HepG2 (cell line): ENCODE results near the gene CR1L. TPM values are rescaled to one million over a fixed set of nuclear protein-coding genes. Genes with fewer than 3 reads are reported as not detected.

ENCODE experiments used
- ARID5B ChIP-seq: IDR thresholded peaks from 2 replicates; pipeline ENCODE4 v1.4.0; 2020; ENCODE audit warnings: mild to moderate bottlenecking, missing genetic modification reagents
- ATRX ChIP-seq: sonication (generic); formaldehyde crosslinking; IDR thresholded peaks from 2 replicates; pipeline ENCODE4 v1.4.0; 2020; ENCODE audit warnings: missing genetic modification reagents, borderline replicate concordance
- CEBPZ ChIP-seq: IDR thresholded peaks from 2 replicates; pipeline ENCODE4 v1.6.1; 2012; ENCODE audit warnings: low read length, improper control_type of control experiment
- CSRNP1 ChIP-seq: sonication (generic); formaldehyde crosslinking; IDR thresholded peaks from 2 replicates; pipeline ENCODE4 v1.8.1; 2023; ENCODE audit warnings: mild to moderate bottlenecking, missing genetic modification reagents
- DBP ChIP-seq: sonication (generic); formaldehyde crosslinking; IDR thresholded peaks from 2 replicates; pipeline ENCODE4 v1.4.0; 2020; ENCODE audit warnings: missing genetic modification reagents; ENCODE audit errors: not compliant biosample characterization
- KAT8 ChIP-seq: IDR thresholded peaks from 2 replicates; pipeline ENCODE4 v1.6.1; 2016; ENCODE audit warnings: missing genetic modification reagents, missing compliant biosample characterization
- NR2F1 ChIP-seq, 2 experiments: fragments of 450-650 bp in 1 of 2; formaldehyde crosslinking in 1 of 2; IDR thresholded peaks; 2 replicates each; pipeline versions ENCODE4 v1.5.0 to v1.6.1; 2016 to 2020; ENCODE audit warnings: mild to moderate bottlenecking in 1 of 2, missing compliant biosample characterization in 1 of 2, missing genetic modification reagents in 1 of 2, moderate library complexity in 1 of 2
- ONECUT2 ChIP-seq: sonication (generic); formaldehyde crosslinking; IDR thresholded peaks from 2 replicates; pipeline ENCODE4 v1.4.0; 2020; ENCODE audit warnings: missing genetic modification reagents
- PAWR ChIP-seq: sonication (generic); formaldehyde crosslinking; IDR thresholded peaks from 2 replicates; pipeline ENCODE4 v1.4.0; 2020; ENCODE audit warnings: missing genetic modification reagents, mild to moderate bottlenecking, borderline replicate concordance
- POGZ ChIP-seq: sonication (generic); formaldehyde crosslinking; IDR thresholded peaks from 2 replicates; pipeline ENCODE4 v1.4.0; 2020; ENCODE audit warnings: mild to moderate bottlenecking, missing genetic modification reagents
- ZFYVE20 ChIP-seq: sonication (generic); formaldehyde crosslinking; IDR thresholded peaks from 2 replicates; pipeline ENCODE4 v1.8.0; 2023; ENCODE audit warnings: low read depth, mild to moderate bottlenecking, moderate library complexity, missing genetic modification reagents, borderline replicate concordance
- ZKSCAN8 ChIP-seq: IDR thresholded peaks from 2 replicates; pipeline ENCODE4 v1.6.1; 2016; ENCODE audit warnings: borderline replicate concordance, missing genetic modification reagents, missing compliant biosample characterization
- ZNF414 ChIP-seq: sonication (generic); formaldehyde crosslinking; IDR thresholded peaks from 2 replicates; pipeline ENCODE4 v1.5.0; 2020; ENCODE audit warnings: missing genetic modification reagents
- ZNF563 ChIP-seq: sonication (generic); formaldehyde crosslinking; IDR thresholded peaks from 2 replicates; pipeline ENCODE4 v1.8.0; 2022; ENCODE audit warnings: mild to moderate bottlenecking, moderate library complexity, missing genetic modification reagents
- ZNF598 ChIP-seq: sonication (generic); formaldehyde crosslinking; IDR thresholded peaks from 2 replicates; pipeline ENCODE4 v1.5.1; 2020; ENCODE audit warnings: mild to moderate bottlenecking, missing genetic modification reagents, borderline replicate concordance
- ZNF816 ChIP-seq: sonication (generic); formaldehyde crosslinking; IDR thresholded peaks from 2 replicates; pipeline ENCODE4 v1.8.0; 2022; ENCODE audit warnings: missing genetic modification reagents, mild to moderate bottlenecking, borderline replicate concordance
- ZSCAN31 ChIP-seq: sonication (generic); formaldehyde crosslinking; IDR thresholded peaks from 2 replicates; pipeline ENCODE4 v1.5.0; 2020; ENCODE audit warnings: low read depth, mild to moderate bottlenecking, missing genetic modification reagents
- polyA plus RNA-seq, 8 experiments: library from polyadenylated mRNA; depleted of rRNA in 3 of 8; stranded (reverse) in 7 of 8; unstranded in 1 of 8; fragments of >200 nt; fragmentation: Illumina TruSeq in 4 of 8; extraction: Trizol in 4 of 8; gene quantifications; 2 replicates each; pipeline versions ENCODE4 v1.2.1 to v1.2.3, GENCODE V29; 2011 to 2016; ENCODE audit warnings: low read depth in 4 of 8, missing spikeins in 1 of 8, mixed read lengths in 1 of 8; ENCODE audit not compliant: insufficient read depth in 1 of 8
- total RNA-seq, 5 experiments: library from RNA; depleted of rRNA; stranded (reverse); fragments of >200 nt; fragmentation: Illumina TruSeq; extraction: Trizol; gene quantifications; 2 replicates each; pipeline ENCODE4 v1.2.3, GENCODE V29; 2016; ENCODE audit warnings: low read depth in 1 of 5

CR1L gene
- total and polyA plus RNA-seq, 2 of the 13 experiments (the other 11 are each of a cell fraction or from before 2014, with no cell fraction given), result not detected

- TF ChIP-seq NR2F1 (CRISPR knock-in tag; IDR thresholded peaks at IDR 0.05) (peak; percentile 17 to 63; a peak in 2 of 4 replicates), ZNF816 (CRISPR knock-in tag) (no peak), DBP (no peak), ZSCAN31 (peak; percentile 75; the same call in 1 of the 2 replicates), KAT8 (CRISPR knock-in tag) (peak; percentile 86), ZNF598 (CRISPR knock-in tag) (no peak; the same call in 1 of the 2 replicates), PAWR (CRISPR knock-in tag) (no peak), CSRNP1 (CRISPR knock-in tag) (peak; percentile 87; the same call in 1 of the 2 replicates), ZKSCAN8 (CRISPR knock-in tag) (no peak), ONECUT2 (CRISPR knock-in tag) (no peak), ATRX (CRISPR knock-in tag) (no peak), POGZ (peak; percentile 83), ZNF563 (CRISPR knock-in tag) (0 out of 2 replicates have a peak, but pooled peaks have one; percentile 45), CEBPZ (no peak), ZNF414 (CRISPR knock-in tag) (no peak), ARID5B (CRISPR knock-in tag) (peak; percentile 51), ZFYVE20 (CRISPR knock-in tag) (no peak)
These were observed 107.0 kb downstream of the CR1L start, which contains the start of gene CD46 (continued) for GRCh38 chr1:207751790-207752455.
